Type B pancreatic cell (in vitro differentiated cells): ENCODE data around the gene CDH2. TPM values are rescaled to one million over a fixed set of nuclear protein-coding genes. Genes with fewer than 3 reads are reported as not detected.
A peak's percentile ranks its signal among the peaks of the same experiment; 100 is the strongest.

Experiments
- DNase-seq: peaks from one replicate; pipeline ENCODE4 v3.0.0; 2021; ENCODE audit warnings: mixed read lengths; ENCODE audit not compliant: unreplicated experiment; ENCODE audit errors: extremely low spot score
- H3K27ac Mint-ChIP-seq: 2 replicates; pipeline ENCODE4 v1.8.0; 2021; ENCODE audit warnings: mild to moderate bottlenecking, mixed read lengths
- H3K27me3 Mint-ChIP-seq: 2 replicates; pipeline ENCODE4 v1.8.0; 2021; ENCODE audit warnings: mixed read lengths
- H3K36me3 Mint-ChIP-seq: 2 replicates; pipeline ENCODE4 v1.8.0; 2021; ENCODE audit warnings: mixed read lengths
- H3K4me1 Mint-ChIP-seq: one replicate; pipeline ENCODE4 v1.8.0; 2021; ENCODE audit warnings: mixed read lengths; ENCODE audit not compliant: unreplicated experiment
- H3K4me3 Mint-ChIP-seq: 2 replicates; pipeline ENCODE4 v1.8.0; 2021; ENCODE audit warnings: mild to moderate bottlenecking, mixed read lengths
- H3K9me3 Mint-ChIP-seq: 2 replicates; pipeline ENCODE4 v1.8.0; 2021; ENCODE audit warnings: mixed read lengths
- CTCF ChIP-seq: fragments of 200-600 bp; sonication (generic); conservative IDR thresholded peaks from 2 replicates; pipeline ENCODE4 v1.5.0; 2021; ENCODE audit warnings: antibody characterized with exemption, mild to moderate bottlenecking
- total RNA-seq: library from RNA; stranded (reverse); gene quantifications from 2 replicates; pipeline ENCODE4 v1.2.1, GENCODE V29; 2021; ENCODE audit warnings: low replicate concordance

Gene CDH2
- total RNA-seq, 1 donor from 2014 or later, result 145 TPM

GRCh38 chr18:28009589-28009988 is 167.3 kb downstream of the CDH2 start:
- peaks cover 11% of the 10 kb centered on the region for H3K36me3 Mint-ChIP-seq
- no peaks in the 10 kb centered on the region for H3K27me3 Mint-ChIP-seq
- no peaks in the 10 kb centered on the region for H3K9me3 Mint-ChIP-seq
- H3K4me1 Mint-ChIP-seq, result peaks cover 4% of the 10 kb centered on the region
- peak overlapping the region; percentile 19 for H3K27ac Mint-ChIP-seq
- H3K4me3 Mint-ChIP-seq, result no peak overlapping the region
- DNase-seq, result no peak
- TF ChIP-seq CTCF, result no peak

- Mint-ChIP-seq H3K4me1 (no peaks in the 10 kb centered on the region), H3K4me3 (no peak overlapping the region), H3K36me3 (peaks cover 11% of the 10 kb centered on the region), H3K9me3 (no peaks in the 10 kb centered on the region), H3K27me3 (no peaks in the 10 kb centered on the region), H3K27ac (no peak overlapping the region)
- no peak for DNase-seq
- TF ChIP-seq CTCF, result no peak
These were observed 169.1 kb downstream of the CDH2 start for GRCh38 chr18:28007841-28008240.

GRCh38 chr18:28005164-28005563 is 171.8 kb downstream of the CDH2 start:
- DNase-seq, result no peak
- Mint-ChIP-seq H3K9me3 (peaks cover 5% of the 10 kb centered on the region), H3K4me3 (no peak overlapping the region), H3K27me3 (no peaks in the 10 kb centered on the region), H3K27ac (no peak overlapping the region), H3K4me1 (no peaks in the 10 kb centered on the region), H3K36me3 (peaks cover 18% of the 10 kb centered on the region)
- no peak for TF ChIP-seq CTCF

GRCh38 chr18:28004606-28005005 is 172.3 kb downstream of the CDH2 start:
- Mint-ChIP-seq H3K4me1 (no peaks in the 10 kb centered on the region), H3K27me3 (no peaks in the 10 kb centered on the region), H3K4me3 (no peak overlapping the region), H3K9me3 (peaks cover 5% of the 10 kb centered on the region), H3K36me3 (peaks cover 18% of the 10 kb centered on the region), H3K27ac (no peak overlapping the region)
- TF ChIP-seq CTCF, result no peak
- DNase-seq, result no peak

GRCh38 chr18:28003451-28003850 is 173.5 kb downstream of the CDH2 start:
- Mint-ChIP-seq H3K9me3 (peaks cover 5% of the 10 kb centered on the region), H3K27me3 (no peaks in the 10 kb centered on the region), H3K36me3 (peaks cover 25% of the 10 kb centered on the region), H3K27ac (no peak overlapping the region), H3K4me3 (no peak overlapping the region), H3K4me1 (no peaks in the 10 kb centered on the region)
- DNase-seq, result no peak
- TF ChIP-seq CTCF, result no peak

GRCh38 chr18:28002841-28003240 is 174.1 kb downstream of the CDH2 start:
- Mint-ChIP-seq H3K27ac (no peak overlapping the region), H3K4me3 (no peak overlapping the region), H3K27me3 (no peaks in the 10 kb centered on the region), H3K4me1 (no peaks in the 10 kb centered on the region), H3K9me3 (peaks cover 5% of the 10 kb centered on the region), H3K36me3 (peaks cover 26% of the 10 kb centered on the region)
- no peak for DNase-seq
- TF ChIP-seq CTCF, result no peak
